Skeletal muscle satellite cell (primary cell): ENCODE results near the gene PATJ.
"Not testable (repeated sequence)": the region's sequence is repeated elsewhere in the genome, so short reads cannot be mapped to it uniquely, and the experiment has no call there.

ENCODE experiments used
- H3K27me3 ChIP-seq: 2 replicates; pipeline ENCODE4 v1.7.0; 2013; ENCODE audit warnings: low read length; ENCODE audit not compliant: control insufficient read depth, insufficient read depth
- H3K36me3 ChIP-seq: 2 replicates; pipeline ENCODE4 v1.7.0; 2013; ENCODE audit warnings: mild to moderate bottlenecking, control low read depth, low read length; ENCODE audit not compliant: insufficient read depth
- H3K4me1 ChIP-seq: 2 replicates; pipeline ENCODE4 v1.7.0; 2013; ENCODE audit warnings: low read length; ENCODE audit not compliant: control insufficient read depth, insufficient read depth
- H3K4me2 ChIP-seq: 2 replicates; pipeline ENCODE4 v1.7.0; 2013; ENCODE audit warnings: mild to moderate bottlenecking, low read length
- H3K4me3 ChIP-seq: 2 replicates; pipeline ENCODE4 v1.7.0; 2013; ENCODE audit warnings: low read length
- H3K9ac ChIP-seq: 2 replicates; pipeline ENCODE4 v1.7.0; 2013; ENCODE audit warnings: mild to moderate bottlenecking, low read depth, low read length, moderate library complexity
- H3K9me3 ChIP-seq: replicated peaks from 2 replicates; pipeline ENCODE4 v1.7.0; 2013; ENCODE audit warnings: mild to moderate bottlenecking, control low read depth, low read length

Gene PATJ

DNA sequence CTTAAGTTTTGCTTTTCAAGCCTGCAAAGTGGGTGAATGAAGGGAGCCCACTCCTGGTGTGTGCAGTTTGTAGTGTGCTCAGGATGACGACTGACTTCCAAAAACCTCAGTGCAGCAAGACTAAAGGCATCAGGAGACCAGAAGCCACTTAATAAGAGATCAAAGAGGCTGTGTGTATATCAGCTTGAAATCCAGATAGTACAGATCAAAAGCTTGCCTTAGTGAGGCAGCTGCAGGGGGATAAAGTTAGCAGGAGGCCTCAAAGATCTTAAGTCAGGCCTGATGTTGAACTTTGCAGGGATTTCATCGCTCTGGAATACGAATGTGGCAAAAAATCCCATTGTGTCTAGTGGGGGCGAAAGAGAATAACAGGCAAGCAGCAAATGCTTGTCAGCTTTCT lies 99.8 kb downstream of the PATJ start:
- no peak overlapping the region for H3K4me2 ChIP-seq
- H3K4me1 ChIP-seq: peaks cover 18% of the 10 kb centered on the region
- no peaks in the 10 kb centered on the region for H3K27me3 ChIP-seq
- H3K9ac ChIP-seq: no peak overlapping the region
- no peaks in the 10 kb centered on the region for H3K36me3 ChIP-seq
- no peaks in the 10 kb centered on the region for H3K9me3 ChIP-seq
- H3K4me3 ChIP-seq: no peak overlapping the region

DNA sequence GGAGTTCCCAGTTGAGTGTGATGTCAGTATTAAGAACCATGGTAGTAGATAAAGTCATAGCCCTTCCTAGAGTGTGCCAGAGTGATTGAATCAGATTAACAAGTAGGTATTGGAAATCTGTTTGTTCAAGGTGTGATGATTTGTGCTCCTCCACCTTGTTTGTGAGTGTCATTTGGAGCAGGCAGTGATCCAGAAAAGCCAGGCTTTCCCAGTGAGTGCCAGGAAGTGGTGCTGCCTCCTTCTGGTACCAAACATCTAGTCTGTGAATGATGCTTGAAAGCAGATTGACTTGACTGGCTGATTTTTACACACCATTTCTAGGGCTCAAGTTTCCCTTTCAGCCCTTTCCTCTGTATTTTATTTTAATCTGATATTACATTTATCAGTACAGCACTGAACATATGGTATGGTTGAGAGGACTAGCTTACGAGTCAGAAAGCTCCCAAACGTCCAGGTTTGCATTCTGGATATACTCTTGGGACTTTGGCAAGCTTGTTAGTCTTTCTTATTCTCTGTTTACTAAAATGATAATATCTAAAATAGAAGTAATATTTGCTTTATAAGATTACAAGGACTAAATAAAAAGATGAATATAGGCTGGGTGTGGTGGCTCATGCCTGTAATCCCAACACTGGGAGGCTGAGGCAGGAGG lies 100.7 kb downstream of the PATJ start:
- H3K4me1 ChIP-seq: peaks cover 21% of the 10 kb centered on the region
- H3K27me3 ChIP-seq: no peaks in the 10 kb centered on the region
- no peaks in the 10 kb centered on the region for H3K36me3 ChIP-seq
- H3K9ac ChIP-seq: no peak overlapping the region
- H3K4me3 ChIP-seq: no peak overlapping the region
- H3K9me3 ChIP-seq: no peaks in the 10 kb centered on the region
- no peak overlapping the region for H3K4me2 ChIP-seq

DNA sequence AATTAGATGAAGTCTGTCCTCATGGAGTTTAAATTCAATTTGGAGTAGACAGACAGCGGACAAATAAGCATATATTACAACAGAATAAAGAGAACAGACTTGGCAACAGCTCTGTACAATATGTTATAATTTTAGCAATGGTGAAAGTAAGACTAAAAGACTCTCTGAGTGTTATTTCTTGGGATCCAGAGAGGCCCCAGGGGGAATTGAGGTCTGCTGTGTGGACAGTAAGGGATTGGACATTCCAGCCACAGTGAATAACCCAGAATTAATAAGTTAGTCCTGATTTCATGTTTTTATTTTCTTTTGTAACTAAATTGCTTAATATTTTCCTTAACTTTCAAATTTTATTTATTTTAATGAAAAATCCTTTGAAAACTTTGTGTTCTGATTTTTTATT lies 101.7 kb downstream of the PATJ start:
- H3K36me3 ChIP-seq: no peaks in the 10 kb centered on the region
- no peaks in the 10 kb centered on the region for H3K27me3 ChIP-seq
- H3K9ac ChIP-seq: no peak overlapping the region
- peaks cover 20% of the 10 kb centered on the region for H3K4me1 ChIP-seq
- H3K4me3 ChIP-seq: no peak overlapping the region
- H3K4me2 ChIP-seq: no peak overlapping the region
- no peaks in the 10 kb centered on the region for H3K9me3 ChIP-seq

DNA sequence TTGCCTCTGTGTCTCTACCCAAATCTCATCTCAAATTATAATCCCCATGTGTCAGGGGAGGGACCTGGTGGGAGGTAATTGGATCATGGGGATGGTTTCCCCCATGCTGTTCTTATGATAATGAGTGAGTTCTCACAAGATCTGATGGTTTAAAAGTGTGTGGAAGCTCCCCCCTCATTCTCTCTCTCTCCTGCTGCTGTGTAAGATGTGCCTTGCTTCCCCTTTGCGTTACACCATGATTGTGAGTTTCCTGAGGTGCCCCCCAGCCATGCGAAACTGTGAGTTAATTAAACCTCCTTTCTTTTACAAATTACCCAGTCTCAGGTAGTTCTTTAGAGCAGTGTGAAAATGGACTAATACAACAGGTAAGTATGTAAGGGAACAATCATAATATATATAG lies 102.4 kb downstream of the PATJ start:
- H3K4me3 ChIP-seq, H3K27me3 ChIP-seq, H3K4me2 ChIP-seq, H3K9ac ChIP-seq, H3K9me3 ChIP-seq, H3K36me3 ChIP-seq: not testable (repeated sequence)
- peaks cover 14% of the 10 kb centered on the region for H3K4me1 ChIP-seq

DNA sequence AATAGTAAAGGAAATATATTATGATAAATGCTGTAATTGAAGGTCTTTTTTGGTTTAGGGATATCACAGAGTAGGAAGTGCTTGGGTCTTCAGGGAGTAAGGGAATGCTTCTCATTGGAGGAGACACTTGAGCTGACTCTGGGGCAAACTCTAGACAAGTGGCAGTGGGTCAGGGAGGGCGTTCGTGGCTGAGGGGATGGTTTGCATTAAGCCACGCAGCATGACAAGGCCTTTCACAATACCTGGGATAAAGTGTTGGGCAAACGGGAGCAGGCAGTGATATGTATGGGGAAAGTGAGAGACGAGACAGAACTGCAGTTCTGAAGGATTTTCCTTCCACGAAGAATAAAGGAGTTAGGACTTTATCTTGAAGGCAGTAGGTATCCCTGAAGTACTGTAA lies 109.0 kb downstream of the PATJ start:
- Histone ChIP-seq H3K4me1 (peaks cover 8% of the 10 kb centered on the region), H3K27me3 (no peaks in the 10 kb centered on the region), H3K36me3 (no peaks in the 10 kb centered on the region), H3K4me2 (no peak overlapping the region), H3K9ac (no peak overlapping the region), H3K9me3 (no peaks in the 10 kb centered on the region), H3K4me3 (no peak overlapping the region)

DNA sequence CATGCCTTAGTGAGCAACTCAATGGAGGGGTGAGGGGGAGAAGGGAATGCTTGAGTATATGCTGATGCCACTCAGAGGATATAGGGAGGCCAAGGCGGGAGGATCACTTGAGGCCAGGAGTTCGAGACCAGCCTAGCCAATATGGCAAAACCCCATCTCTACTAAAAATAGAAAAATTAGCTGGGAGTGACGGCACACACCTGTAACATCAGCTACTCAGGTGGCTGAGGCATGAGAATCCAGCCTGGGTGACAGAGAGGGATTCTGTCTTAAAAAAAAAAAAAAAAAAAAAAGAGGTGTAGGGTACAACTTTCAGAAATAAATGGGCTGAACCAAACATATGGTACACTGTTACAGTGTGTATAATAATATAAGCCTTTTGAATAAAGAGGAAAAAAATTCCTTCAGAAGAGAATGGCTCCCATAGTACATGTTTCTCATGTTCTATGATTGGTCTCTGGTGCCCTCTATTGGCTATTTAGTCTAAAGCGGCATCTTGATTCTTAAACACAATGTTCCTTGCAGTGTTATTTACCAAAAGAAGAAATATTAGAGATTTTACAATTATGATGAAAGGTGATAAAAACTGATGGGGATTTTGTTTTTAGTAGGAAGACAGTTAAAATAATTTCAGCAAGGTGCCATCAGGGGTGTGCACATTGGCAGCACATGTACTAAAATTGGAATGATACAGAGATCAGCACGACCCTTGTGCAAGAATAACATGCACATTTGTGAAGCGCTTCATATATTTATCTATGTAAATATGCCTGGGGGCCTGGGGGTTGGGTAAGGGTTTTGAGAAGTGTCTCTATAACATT lies 109.8 kb downstream of the PATJ start:
- Histone ChIP-seq H3K9me3 (no peaks in the 10 kb centered on the region), H3K9ac (no peak overlapping the region), H3K36me3 (no peaks in the 10 kb centered on the region), H3K27me3 (no peaks in the 10 kb centered on the region), H3K4me2 (no peak overlapping the region), H3K4me3 (no peak overlapping the region), H3K4me1 (peaks cover 3% of the 10 kb centered on the region)

DNA sequence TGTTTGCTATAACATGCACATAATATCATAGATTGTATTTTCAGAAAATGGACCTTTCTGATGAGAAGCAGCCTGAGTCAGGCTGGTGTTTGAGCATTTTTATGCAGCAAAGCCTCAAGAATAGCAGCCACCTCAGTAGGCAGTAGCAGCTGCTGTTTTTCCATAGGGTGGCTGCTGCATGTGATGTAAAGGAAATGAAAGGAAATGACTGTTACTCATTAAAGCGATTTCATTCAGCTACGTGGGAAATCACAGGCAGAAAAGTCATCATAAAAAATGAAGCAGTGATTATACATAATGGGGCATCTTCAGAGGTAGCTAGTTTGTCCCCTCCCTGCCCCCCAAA lies 110.4 kb downstream of the PATJ start:
- H3K9ac ChIP-seq: no peak overlapping the region

DNA sequence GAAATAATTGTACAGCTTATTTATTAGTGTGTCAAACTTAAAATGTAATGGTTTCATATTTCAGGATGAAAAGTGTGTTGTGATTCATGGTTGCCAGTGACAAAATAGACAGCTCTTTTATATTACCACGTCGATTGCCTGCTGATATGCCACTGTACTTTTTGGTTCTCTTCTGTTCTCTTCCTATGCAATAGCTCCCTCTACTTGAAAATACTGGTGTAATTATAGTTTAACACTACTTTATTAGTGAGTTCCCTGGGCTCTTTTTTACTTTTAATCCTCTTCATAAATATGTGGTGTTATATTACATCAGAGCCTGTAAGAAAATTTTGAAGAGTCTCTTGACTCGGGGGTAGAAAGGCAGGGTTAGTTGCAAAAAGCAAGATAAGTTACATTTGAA lies 111.3 kb downstream of the PATJ start:
- Histone ChIP-seq H3K27me3 (no peaks in the 10 kb centered on the region), H3K36me3 (no peaks in the 10 kb centered on the region), H3K4me2 (no peak overlapping the region), H3K4me3 (no peak overlapping the region), H3K9ac (no peak overlapping the region), H3K9me3 (no peaks in the 10 kb centered on the region), H3K4me1 (no peaks in the 10 kb centered on the region)

More for the DNA sequence above, 110.4 kb downstream of the PATJ start:
- Histone ChIP-seq H3K4me2 (no peak overlapping the region), H3K4me1 (no peaks in the 10 kb centered on the region), H3K36me3 (no peaks in the 10 kb centered on the region), H3K27me3 (no peaks in the 10 kb centered on the region), H3K9me3 (no peaks in the 10 kb centered on the region), H3K4me3 (no peak overlapping the region)

DNA sequence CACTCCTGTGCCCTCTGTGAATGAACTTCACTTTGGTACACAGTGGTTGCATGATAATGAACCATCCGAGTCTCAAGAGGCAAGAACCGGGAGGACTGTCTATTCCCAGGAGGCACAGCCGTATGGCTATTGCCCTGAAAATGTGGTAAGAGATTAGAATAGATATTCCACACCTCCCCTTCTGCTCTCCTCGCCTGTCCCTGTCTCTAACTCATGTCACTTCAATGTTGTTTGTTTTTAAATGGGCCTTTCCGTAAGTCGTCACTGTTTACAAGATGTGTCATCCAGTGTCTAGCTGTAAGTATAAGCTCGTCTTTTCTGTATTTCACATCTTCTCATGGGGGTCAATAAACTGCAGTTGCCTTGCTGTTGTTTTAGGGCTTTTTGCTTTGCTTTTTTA lies 122.2 kb downstream of the PATJ start:
- Histone ChIP-seq H3K9ac (no peak overlapping the region), H3K36me3 (no peaks in the 10 kb centered on the region)

DNA sequence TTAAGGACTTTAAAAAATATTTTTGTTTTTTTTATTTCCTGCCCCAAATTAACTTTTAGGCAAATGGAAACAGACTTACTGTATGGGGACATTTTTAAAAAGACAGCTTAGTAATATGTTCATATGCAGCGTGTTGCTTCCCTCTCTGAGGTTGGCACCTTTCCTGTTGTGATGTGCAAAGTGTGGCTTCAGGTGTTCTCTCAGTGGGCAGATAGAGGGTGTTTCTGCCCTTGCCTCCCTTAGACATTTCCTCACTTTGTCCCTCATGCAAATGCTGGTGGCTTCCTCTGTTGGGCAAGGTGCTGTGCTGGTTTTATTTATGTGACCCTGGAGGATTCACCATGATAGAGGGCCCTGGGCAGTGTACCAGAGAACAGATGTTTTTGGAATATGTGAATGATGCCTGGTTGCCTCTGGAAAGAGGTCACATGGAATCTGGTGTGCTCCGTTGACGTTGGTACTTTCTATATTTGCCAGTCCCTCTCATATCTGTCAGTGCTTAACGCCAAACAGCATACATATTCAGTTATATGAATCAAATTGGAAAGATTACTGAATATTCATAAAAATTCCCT lies 123.5 kb downstream of the PATJ start:
- H3K27me3 ChIP-seq: no peaks in the 10 kb centered on the region
- no peak overlapping the region for H3K4me2 ChIP-seq
- H3K9ac ChIP-seq: no peak overlapping the region
- no peak overlapping the region for H3K4me3 ChIP-seq
- no peaks in the 10 kb centered on the region for H3K36me3 ChIP-seq
- H3K9me3 ChIP-seq: no peaks in the 10 kb centered on the region
- H3K4me1 ChIP-seq: no peaks in the 10 kb centered on the region

More for the DNA sequence above, 122.2 kb downstream of the PATJ start:
- H3K4me2 ChIP-seq: no peak overlapping the region
- no peaks in the 10 kb centered on the region for H3K9me3 ChIP-seq
- H3K4me1 ChIP-seq: no peaks in the 10 kb centered on the region
- H3K4me3 ChIP-seq: no peak overlapping the region
- no peaks in the 10 kb centered on the region for H3K27me3 ChIP-seq

DNA sequence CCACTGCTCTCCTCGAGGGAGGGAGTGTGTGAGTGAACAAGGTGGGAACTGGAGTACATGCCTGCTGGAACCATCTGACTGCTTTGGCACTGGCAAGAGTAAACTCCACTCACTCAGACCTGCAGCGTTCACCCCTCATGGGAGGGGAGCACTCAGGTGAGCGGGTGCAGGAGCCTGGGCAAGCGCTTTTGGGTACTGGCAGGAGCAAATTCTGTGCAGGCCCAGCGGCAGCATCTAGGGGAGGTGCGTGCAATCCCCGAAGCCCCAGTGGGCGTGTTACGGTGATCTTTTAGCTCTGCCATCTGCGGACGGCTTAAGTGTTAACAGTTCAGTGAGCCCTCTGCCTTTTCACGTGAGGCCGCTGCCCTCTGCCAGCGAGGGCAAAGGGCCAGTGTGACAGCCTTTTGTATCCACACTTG lies 127.4 kb downstream of the PATJ start:
- H3K9me3 ChIP-seq: no peaks in the 10 kb centered on the region
- H3K36me3 ChIP-seq: no peaks in the 10 kb centered on the region
- no peaks in the 10 kb centered on the region for H3K27me3 ChIP-seq
- H3K4me1 ChIP-seq: no peaks in the 10 kb centered on the region
- no peak overlapping the region for H3K4me3 ChIP-seq
- no peak overlapping the region for H3K4me2 ChIP-seq
- no peak overlapping the region for H3K9ac ChIP-seq

DNA sequence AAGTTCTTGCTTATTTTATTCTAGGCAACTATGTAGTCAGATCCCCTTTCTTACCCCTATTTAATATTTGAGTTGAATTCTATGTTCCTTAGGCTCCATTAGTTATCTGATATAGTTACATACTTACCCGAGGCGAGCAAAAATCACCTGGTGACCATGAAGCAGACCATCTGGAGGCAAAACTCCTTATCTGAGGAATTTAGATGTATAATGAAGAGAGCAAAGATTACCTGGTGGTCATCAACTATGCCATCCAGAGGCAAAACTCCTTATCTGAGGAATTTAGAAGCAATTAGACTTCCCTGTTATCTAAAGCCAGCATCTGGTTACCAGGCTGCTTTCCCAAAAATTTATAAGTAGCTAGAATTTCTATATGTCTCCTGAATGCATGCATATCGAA lies 129.9 kb downstream of the PATJ start:
- Histone ChIP-seq H3K9me3 (no peaks in the 10 kb centered on the region), H3K9ac (no peak overlapping the region), H3K4me1 (no peaks in the 10 kb centered on the region), H3K4me2 (no peak overlapping the region), H3K4me3 (no peak overlapping the region), H3K27me3 (no peaks in the 10 kb centered on the region), H3K36me3 (no peaks in the 10 kb centered on the region)
